ENCODE measurements around the gene RD3L. TPM values are rescaled to one million over a fixed set of nuclear protein-coding genes. Genes with fewer than 3 reads are reported as not detected.
A peak's percentile ranks its signal among the peaks of the same experiment; 100 is the strongest.

RD3L gene
- total and polyA plus RNA-seq, 9 of the 15 experiments (the other 6 are each of a cell fraction or from before 2014, with no cell fraction given), result 0.14 TPM; not detected in 8

GRCh38 chr14:103920981-103921854 lies 21.1 kb downstream of the RD3L start (continued):
- TF ChIP-seq HCFC1 (IDR thresholded peaks at IDR 0.05; ENCODE audit: low read depth, low read length) (peak; percentile 73), ZNF184 (CRISPR knock-in tag; IDR thresholded peaks at IDR 0.05) (no peak), JUND (IDR thresholded peaks at IDR 0.05; ENCODE audit: borderline replicate concordance, low read depth, low read length) (peak; percentile 72), JUND (tag; IDR thresholded peaks at IDR 0.05; ENCODE audit: borderline replicate concordance, low read depth, low read length) (no peak; the same call in 2 of the 3 replicates), DMBX1 (CRISPR knock-in tag; IDR thresholded peaks at IDR 0.05; ENCODE audit: borderline replicate concordance) (no peak), CREM (IDR thresholded peaks at IDR 0.05; ENCODE audit: low read depth) (peak; percentile 82), ZBTB2 (IDR thresholded peaks at IDR 0.05) (peak; percentile 60; the same call in 1 of the 2 replicates), ZBTB7A (IDR thresholded peaks at IDR 0.05; ENCODE audit: borderline replicate concordance, control insufficient read depth, low read depth, low read length) (peak; percentile 60; the same call in 1 of the 2 replicates), RCOR1 (IDR thresholded peaks at IDR 0.05; ENCODE audit: borderline replicate concordance in 1 of 2, low read depth in 2 of 2, low read length in 2 of 2) (peak in 1 of 2 experiments; percentile 58; a peak in 1 of 4 replicates), HOMEZ (CRISPR knock-in tag; IDR thresholded peaks at IDR 0.05) (no peak), ZNF644 (tag; IDR thresholded peaks at IDR 0.05; ENCODE audit: low read depth) (no peak), ZNF668 (CRISPR knock-in tag; IDR thresholded peaks at IDR 0.05) (no peak), ZBTB40 (IDR thresholded peaks at IDR 0.05) (0 out of 2 replicates have a peak, but pooled peaks have one; percentile 58), ZBTB40 (CRISPR knock-in tag; IDR thresholded peaks at IDR 0.05) (no peak)
